Measurements from ENCODE around the gene DDN.

DDN gene

GRCh38 chr12:48960834-48961233 lies 38.3 kb downstream of the DDN start:
- Mint-ChIP-seq H3K4me3 (no peak overlapping the region), H3K9me3 (no peaks in the 10 kb centered on the region), H3K27ac (no peak overlapping the region), H3K36me3 (ENCODE audit: low read depth) (no peaks in the 10 kb centered on the region), H3K27me3 (peaks cover 28% of the 10 kb centered on the region), H3K4me1 (peaks cover 23% of the 10 kb centered on the region)
- DNase-seq: no peak
- ATAC-seq: no peak

- peaks cover 18% of the 10 kb centered on the region for H3K27me3 Mint-ChIP-seq
- DNase-seq (no peak), ATAC-seq (no peak)
- peak overlapping the region; percentile 94 for H3K4me3 Mint-ChIP-seq
- no peaks in the 10 kb centered on the region for H3K9me3 Mint-ChIP-seq
- H3K4me1 Mint-ChIP-seq: peaks cover 30% of the 10 kb centered on the region
- no peak overlapping the region for H3K27ac Mint-ChIP-seq
- H3K36me3 Mint-ChIP-seq (ENCODE audit: low read depth): peaks cover 4% of the 10 kb centered on the region
These were observed 41.2 kb downstream of the DDN start for GRCh38 chr12:48958049-48958388.

GRCh38 chr12:48957141-48958048 lies 41.8 kb downstream of the DDN start, which contains the start of gene ARF3:
Gene ARF3 (minus strand): TSS chr12:48957487. CDS start chr12:48941095, 16,392 bp downstream.
- Mint-ChIP-seq H3K4me1 (peaks cover 31% of the 10 kb centered on the region), H3K36me3 (ENCODE audit: low read depth) (peaks cover 6% of the 10 kb centered on the region), H3K27me3 (peaks cover 14% of the 10 kb centered on the region), H3K4me3 (peak within 1 kb of the TSS; percentile 94), H3K9me3 (no peaks in the 10 kb centered on the region), H3K27ac (peak within 1 kb of the TSS; percentile 90)
- DNase-seq (peak; percentile 92), ATAC-seq (peak; percentile 98)

DNA sequence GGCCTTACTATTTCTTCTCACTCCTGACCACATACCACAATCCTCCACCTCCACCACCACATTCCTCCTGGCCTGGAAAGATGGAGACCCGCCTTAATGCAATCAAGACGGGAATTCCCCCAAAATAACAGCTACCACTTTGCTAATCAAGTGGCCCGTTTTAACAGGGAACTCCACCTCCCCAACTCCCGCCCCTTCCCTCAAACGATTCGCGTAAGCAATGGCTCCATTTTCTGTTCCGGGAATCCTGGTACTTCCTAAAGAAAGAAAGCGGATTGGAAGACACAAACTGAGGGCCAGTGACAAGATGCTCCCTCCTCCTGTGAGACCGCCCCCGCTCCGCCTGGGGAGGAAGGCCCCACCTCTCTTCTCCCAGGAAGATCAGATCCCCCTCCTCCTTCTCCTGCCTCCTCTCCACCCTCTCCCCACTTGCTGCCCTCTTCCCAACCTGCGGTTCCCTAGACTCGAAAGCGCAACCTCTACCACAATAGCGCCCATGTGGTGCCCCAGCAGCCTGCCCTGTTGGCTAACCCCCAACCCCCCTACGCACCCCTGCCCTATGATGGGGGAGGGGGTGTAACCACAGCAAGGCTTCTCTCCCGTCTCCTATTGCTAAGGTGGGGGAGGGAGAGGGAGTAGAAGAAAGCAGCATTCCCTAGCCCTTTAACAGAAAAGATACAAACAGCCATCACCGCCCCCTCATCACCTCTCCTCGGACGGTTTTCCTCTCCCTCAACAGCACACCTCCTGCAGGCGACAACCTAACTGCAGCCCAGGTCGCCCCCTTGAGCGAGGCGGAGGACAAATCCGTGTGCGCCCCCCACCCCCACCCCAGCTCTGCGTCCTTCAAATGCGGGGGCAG lies 42.7 kb downstream of the DDN start:
- peak overlapping the region; percentile 90 for H3K27ac Mint-ChIP-seq
- peak overlapping the region; percentile 94 for H3K4me3 Mint-ChIP-seq
- peaks cover 31% of the 10 kb centered on the region for H3K4me1 Mint-ChIP-seq
- peaks cover 14% of the 10 kb centered on the region for H3K27me3 Mint-ChIP-seq
- no peaks in the 10 kb centered on the region for H3K9me3 Mint-ChIP-seq
- H3K36me3 Mint-ChIP-seq (ENCODE audit: low read depth): peaks cover 6% of the 10 kb centered on the region
- ATAC-seq: peak; percentile 27
- no peak for DNase-seq

GRCh38 chr12:48954841-48955501 lies 44.2 kb downstream of the DDN start:
- H3K36me3 Mint-ChIP-seq (ENCODE audit: low read depth): peaks cover 7% of the 10 kb centered on the region
- peaks cover 31% of the 10 kb centered on the region for H3K4me1 Mint-ChIP-seq
- DNase-seq (no peak), ATAC-seq (no peak)
- H3K27ac Mint-ChIP-seq: no peak overlapping the region
- H3K27me3 Mint-ChIP-seq: peaks cover 11% of the 10 kb centered on the region
- H3K4me3 Mint-ChIP-seq: no peak overlapping the region
- H3K9me3 Mint-ChIP-seq: no peaks in the 10 kb centered on the region

DNA sequence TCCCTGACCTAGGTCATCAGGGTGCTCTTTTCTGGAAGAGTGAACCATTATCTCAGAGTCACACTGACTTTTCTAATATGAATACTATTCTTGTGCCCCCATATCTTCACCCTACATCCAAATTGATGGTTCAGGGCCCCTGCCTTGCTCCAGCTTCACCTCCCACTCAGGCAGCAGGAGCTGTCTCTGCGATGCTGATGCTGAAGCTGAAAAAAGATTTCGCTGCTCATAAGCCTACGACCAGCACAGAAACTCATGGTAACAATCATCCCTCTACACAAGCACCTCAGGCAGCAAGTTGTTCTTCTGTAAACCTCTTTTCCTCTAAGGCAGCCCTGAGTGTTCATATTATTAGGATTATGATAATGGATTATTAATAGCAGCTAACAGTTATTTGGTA lies 45.1 kb downstream of the DDN start:
- Mint-ChIP-seq H3K36me3 (ENCODE audit: low read depth) (peaks cover 9% of the 10 kb centered on the region), H3K4me3 (no peak overlapping the region), H3K27me3 (peaks cover 8% of the 10 kb centered on the region), H3K4me1 (peaks cover 31% of the 10 kb centered on the region), H3K27ac (no peak overlapping the region), H3K9me3 (no peaks in the 10 kb centered on the region)
- DNase-seq (no peak), ATAC-seq (no peak)

DNA sequence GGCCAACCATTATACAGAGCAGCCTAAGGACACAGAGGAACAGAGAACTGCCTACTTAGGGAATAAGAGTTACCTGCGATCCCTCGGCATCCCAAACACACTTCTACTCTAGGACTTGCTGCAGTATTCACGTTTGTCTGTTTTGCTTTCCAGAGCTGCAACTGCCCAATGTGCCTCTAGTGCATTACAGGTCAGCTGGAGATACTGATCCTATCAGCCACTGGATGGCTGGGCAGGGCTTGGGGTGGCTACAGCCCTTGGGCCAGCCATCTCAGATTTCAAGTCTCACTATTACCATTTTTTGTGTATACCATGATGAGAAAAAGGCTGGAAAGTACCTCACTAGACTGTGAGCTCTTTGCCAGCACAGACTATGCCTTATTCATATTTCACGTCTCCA lies 46.5 kb downstream of the DDN start:
- no peak for DNase-seq
- Mint-ChIP-seq H3K27me3 (peaks cover under 1% of the 10 kb centered on the region), H3K27ac (no peak overlapping the region), H3K9me3 (no peaks in the 10 kb centered on the region), H3K4me1 (peaks cover 29% of the 10 kb centered on the region), H3K4me3 (no peak overlapping the region), H3K36me3 (ENCODE audit: low read depth) (peaks cover 12% of the 10 kb centered on the region)
- no peak for ATAC-seq

DNA sequence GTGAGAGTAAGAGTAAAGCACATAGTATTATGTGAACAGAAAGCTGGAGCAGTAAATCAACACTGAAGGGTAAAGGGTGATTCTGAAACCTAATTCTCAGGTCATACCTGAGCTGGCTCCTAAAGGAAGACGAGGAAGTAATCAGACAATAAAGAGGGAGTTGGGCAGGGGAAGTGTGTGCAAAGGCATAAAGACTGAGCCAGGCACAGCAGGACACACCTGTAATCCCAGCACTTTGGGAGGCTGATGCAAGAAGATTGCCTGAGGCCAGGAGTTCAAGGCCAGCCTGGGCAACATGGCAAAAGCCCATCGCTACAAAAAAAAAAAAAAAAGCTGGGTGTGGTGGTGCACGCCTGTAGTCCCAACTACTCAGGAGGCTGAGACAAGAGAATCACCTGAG lies 51.4 kb downstream of the DDN start:
- ATAC-seq (no peak), DNase-seq (no peak)
- H3K4me3 Mint-ChIP-seq: no peak overlapping the region

DNA sequence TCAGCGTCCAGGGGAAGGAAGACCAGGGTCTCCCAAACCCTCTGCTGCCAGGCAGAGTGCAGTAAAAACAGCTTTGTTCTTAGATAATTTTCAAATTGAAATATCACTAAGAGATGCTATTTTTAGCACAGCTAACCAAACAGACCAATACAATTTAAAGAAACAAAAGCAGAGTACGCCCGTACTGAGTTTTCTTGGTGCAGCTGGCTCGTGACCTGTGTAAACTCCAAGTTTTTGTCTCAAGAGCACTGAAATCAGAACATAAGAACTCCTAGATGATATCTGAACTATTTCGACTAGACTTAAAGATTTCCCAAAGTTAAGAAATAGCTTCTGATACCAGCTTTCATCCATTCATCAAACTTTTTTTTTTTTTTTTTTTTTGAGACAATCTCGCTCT lies 52.2 kb downstream of the DDN start:
- Mint-ChIP-seq H3K9me3 (no peaks in the 10 kb centered on the region), H3K36me3 (ENCODE audit: low read depth) (peaks cover 9% of the 10 kb centered on the region), H3K27me3 (no peaks in the 10 kb centered on the region), H3K27ac (no peak overlapping the region), H3K4me3 (no peak overlapping the region), H3K4me1 (peaks cover 2% of the 10 kb centered on the region)
- no peak for ATAC-seq
- DNase-seq: no peak

More for the DNA sequence above, 51.4 kb downstream of the DDN start:
- H3K36me3 Mint-ChIP-seq (ENCODE audit: low read depth): peaks cover 9% of the 10 kb centered on the region
- no peaks in the 10 kb centered on the region for H3K9me3 Mint-ChIP-seq
- peaks cover 2% of the 10 kb centered on the region for H3K4me1 Mint-ChIP-seq
- H3K27ac Mint-ChIP-seq: no peak overlapping the region
- no peaks in the 10 kb centered on the region for H3K27me3 Mint-ChIP-seq

DNA sequence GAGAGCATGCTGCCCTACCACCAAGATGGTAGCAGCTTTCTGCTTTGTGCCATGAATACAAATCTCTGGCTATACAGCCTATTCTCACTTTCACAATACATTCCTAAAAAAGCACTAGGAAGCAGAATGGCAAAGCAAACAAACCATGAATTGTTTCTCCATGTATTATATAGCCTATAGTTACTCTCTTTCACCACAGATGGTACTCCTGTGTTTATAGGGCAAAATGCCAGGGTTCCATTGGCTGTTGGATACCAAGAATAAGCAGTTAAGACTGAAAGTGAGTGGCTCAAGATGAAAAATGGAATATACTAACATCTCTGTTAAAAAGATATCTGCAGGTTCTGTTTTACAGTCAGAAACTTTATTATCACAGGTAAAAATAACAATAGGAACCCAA lies 53.0 kb downstream of the DDN start:
- Mint-ChIP-seq H3K27ac (no peak overlapping the region), H3K27me3 (no peaks in the 10 kb centered on the region), H3K9me3 (no peaks in the 10 kb centered on the region), H3K4me3 (no peak overlapping the region), H3K4me1 (peaks cover 2% of the 10 kb centered on the region), H3K36me3 (ENCODE audit: low read depth) (peaks cover 9% of the 10 kb centered on the region)
- ATAC-seq (no peak), DNase-seq (no peak)

All from activated naive CD8-positive, alpha-beta T cell treated with anti-CD3 and anti-CD28 coated beads, Interleukin-2, amount 50 U/mL, for 24 hours (primary cell).